ENCODE measurements around the gene PHLPP1. TPM values are rescaled to one million over a fixed set of nuclear protein-coding genes. Genes with fewer than 3 reads are reported as not detected.

Gene PHLPP1
- total RNA-seq, 1 experiment from 2014 or later, result 14.7 TPM

GRCh38 chr18:62918361-62918760 lies 203.0 kb downstream of the PHLPP1 start:
- DNase-seq (ENCODE audit: low read depth, low spot score) (no peak), ATAC-seq (no peak)
- ChIA-PET POLR2A (no interaction called here), CTCF (no interaction called here), RAD21 (ENCODE audit: low non-redundant PET in 1 of 2, low total read pairs in 2 of 2, uncharacterized antibody in 2 of 2, unreplicated experiment in 2 of 2) (no interaction called here)
- no peaks in the 10 kb centered on the region for H3K9me3 ChIP-seq (ENCODE audit: control insufficient read depth in 1 of 2, insufficient read depth in 1 of 2, low read depth in 1 of 2, low read length in 2 of 2)
- no peaks in the 10 kb centered on the region for H3K36me3 ChIP-seq (ENCODE audit: control insufficient read depth in 1 of 2, insufficient read depth in 2 of 2, low read length in 2 of 2)
- H2AFZ ChIP-seq (ENCODE audit: low read depth, low read length, poor library complexity, severe bottlenecking), result no peak overlapping the region
- no peak overlapping the region for H3K4me3 ChIP-seq (replicated peaks in 1 of 2; ENCODE audit: low read depth in 1 of 2, low read length in 2 of 2)
- intact Hi-C loops (cut with micrococcal nuclease), result no loop called here
- no peaks in the 10 kb centered on the region for H3K9me2 ChIP-seq (ENCODE audit: insufficient read depth)
- peaks cover 6% of the 10 kb centered on the region; the same call in 1 of the 2 replicates for H4K20me1 ChIP-seq (ENCODE audit: insufficient read depth)
- no peaks in the 10 kb centered on the region for H3K4me1 ChIP-seq (ENCODE audit: control insufficient read depth in 1 of 2, insufficient read depth in 2 of 2, low read length in 2 of 2)
- no peak for TF ChIP-seq CEBPB (IDR thresholded peaks at IDR 0.05; ENCODE audit: low read depth)
- TF ChIP-seq FOSL1 (IDR thresholded peaks at IDR 0.05; ENCODE audit: low read depth), result no peak
- no peaks in the 10 kb centered on the region for H3K27me3 ChIP-seq (ENCODE audit: insufficient read depth, low read length)
- no TSS peak for BruUV-seq (replicated peaks)
- H3K4me2 ChIP-seq (ENCODE audit: low read length), result no peak overlapping the region
- H3K27ac ChIP-seq (ENCODE audit: low read depth, low read length), result no peak overlapping the region
- H3K79me2 ChIP-seq (ENCODE audit: insufficient read depth, low read length), result no peaks in the 10 kb centered on the region
- no peak overlapping the region for H3K9ac ChIP-seq (ENCODE audit: low read length)

DNA sequence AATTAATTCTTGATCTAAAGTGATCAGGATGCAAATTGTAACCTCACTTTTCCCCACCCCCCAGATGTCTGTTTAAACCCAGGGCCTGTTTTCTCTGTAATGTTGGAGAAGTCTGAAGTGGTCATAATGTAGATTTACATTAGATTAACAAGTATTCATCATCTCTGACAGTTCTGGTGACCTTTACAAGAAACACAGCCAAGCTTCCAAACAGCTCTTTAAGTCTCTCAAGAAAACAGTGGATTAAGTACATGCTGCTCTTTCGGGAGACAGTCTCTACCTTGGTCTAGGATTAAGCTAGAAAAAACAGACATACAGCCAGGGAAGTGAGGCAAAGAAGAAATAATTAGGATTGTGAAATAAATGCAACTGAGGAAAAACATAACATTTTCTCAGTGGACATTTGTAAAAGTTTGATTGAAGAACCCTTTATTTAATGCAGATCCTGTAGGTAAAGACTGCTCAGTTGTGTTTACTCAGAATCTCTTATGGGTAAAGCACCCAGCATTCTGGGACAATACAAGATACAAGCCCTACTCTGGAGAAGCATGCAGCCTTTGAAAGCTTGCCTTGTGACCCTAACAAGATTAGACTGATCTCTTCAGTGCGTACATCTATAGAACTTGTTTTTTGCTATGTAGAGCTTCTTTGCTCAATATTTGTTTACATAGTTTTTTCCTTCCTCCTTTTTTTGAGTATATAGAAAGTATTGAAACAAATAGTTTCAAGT lies 203.9 kb downstream of the PHLPP1 start:
- H3K4me2 ChIP-seq (ENCODE audit: low read length), result no peak overlapping the region
- TF ChIP-seq ELF1 (IDR thresholded peaks at IDR 0.05; ENCODE audit: borderline replicate concordance, low read depth), result no peak
- no peak for TF ChIP-seq ZNF274 (IDR thresholded peaks at IDR 0.05; ENCODE audit: low read depth, low read length)
- no peak for TF ChIP-seq CTCF (IDR thresholded peaks at IDR 0.05 in 2 of 3, conservative IDR thresholded peaks at IDR 0.05 in 1 of 3; ENCODE audit: borderline replicate concordance in 1 of 3, insufficient read depth in 1 of 3, low read depth in 2 of 3, low read length in 2 of 3)
- TF ChIP-seq POLR2AphosphoS5 (IDR thresholded peaks at IDR 0.05; ENCODE audit: low read depth, low read length), result no peak
- TF ChIP-seq JUND (IDR thresholded peaks at IDR 0.05), result no peak
- TF ChIP-seq MAX (IDR thresholded peaks at IDR 0.05), result no peak
- no peak for TF ChIP-seq SP1 (IDR thresholded peaks at IDR 0.05; ENCODE audit: low read depth)
- no peak for TF ChIP-seq EZH2 (IDR thresholded peaks at IDR 0.05)
- TF ChIP-seq SRF (IDR thresholded peaks at IDR 0.05; ENCODE audit: low read depth), result no peak
- no peak for TF ChIP-seq POLR2A (IDR thresholded peaks at IDR 0.05; ENCODE audit: borderline replicate concordance, extremely low read depth, insufficient read depth, insufficient read length)
- TF ChIP-seq EGR1 (IDR thresholded peaks at IDR 0.05; ENCODE audit: low read depth), result no peak
- no peak for TF ChIP-seq CEBPB (IDR thresholded peaks at IDR 0.05; ENCODE audit: low read depth)
- no peaks in the 10 kb centered on the region for H3K9me2 ChIP-seq (ENCODE audit: insufficient read depth)
- H3K79me2 ChIP-seq (ENCODE audit: insufficient read depth, low read length), result no peaks in the 10 kb centered on the region
- no peak overlapping the region for H3K9ac ChIP-seq (ENCODE audit: low read length)
- no peaks in the 10 kb centered on the region for H3K4me1 ChIP-seq (ENCODE audit: control insufficient read depth in 1 of 2, insufficient read depth in 2 of 2, low read length in 2 of 2)
- H3K27ac ChIP-seq (ENCODE audit: low read depth, low read length), result no peak overlapping the region
- H3K27me3 ChIP-seq (ENCODE audit: insufficient read depth, low read length), result no peaks in the 10 kb centered on the region
- intact Hi-C loops (cut with micrococcal nuclease), result no loop called here
- no peak for DNase-seq (ENCODE audit: low read depth, low spot score)
- H3K4me3 ChIP-seq (replicated peaks in 1 of 2; ENCODE audit: low read depth in 1 of 2, low read length in 2 of 2), result no peak overlapping the region
- no peaks in the 10 kb centered on the region for H3K36me3 ChIP-seq (ENCODE audit: control insufficient read depth in 1 of 2, insufficient read depth in 2 of 2, low read length in 2 of 2)
- H3K9me3 ChIP-seq (ENCODE audit: control insufficient read depth in 1 of 2, insufficient read depth in 1 of 2, low read depth in 1 of 2, low read length in 2 of 2), result no peaks in the 10 kb centered on the region
- POLR2A ChIA-PET, result no interaction called here
- BruUV-seq (replicated peaks), result no TSS peak
- CTCF ChIA-PET, result no interaction called here
- RAD21 ChIA-PET (ENCODE audit: low non-redundant PET in 1 of 2, low total read pairs in 2 of 2, uncharacterized antibody in 2 of 2, unreplicated experiment in 2 of 2), result no interaction called here
- ATAC-seq, result no peak
- H4K20me1 ChIP-seq (ENCODE audit: insufficient read depth), result peaks cover 6% of the 10 kb centered on the region; the same call in 1 of the 2 replicates
- no peak overlapping the region for H2AFZ ChIP-seq (ENCODE audit: low read depth, low read length, poor library complexity, severe bottlenecking)

All from HCT116 (cell line).